Glutamatergic neuron (in vitro differentiated cells): ENCODE results near the gene PGAP6. TPM values are rescaled to one million over a fixed set of nuclear protein-coding genes. Genes with fewer than 3 reads are reported as not detected.
A peak's percentile ranks its signal among the peaks of the same experiment; 100 is the strongest.

Experiments
- DNase-seq: peaks from one replicate; pipeline ENCODE4 v3.0.0; 2022
- H3K27ac Mint-ChIP-seq: one replicate; pipeline ENCODE4 v1.8.0; 2020; ENCODE audit warnings: mild to moderate bottlenecking, mixed read lengths, inconsistent platforms; ENCODE audit not compliant: unreplicated experiment
- H3K27me3 Mint-ChIP-seq: one replicate; pipeline ENCODE4 v1.8.0; 2020; ENCODE audit warnings: mild to moderate bottlenecking, moderate library complexity, mixed read lengths, inconsistent platforms; ENCODE audit not compliant: unreplicated experiment
- H3K36me3 Mint-ChIP-seq: one replicate; pipeline ENCODE4 v1.8.0; 2020; ENCODE audit warnings: mild to moderate bottlenecking, mixed read lengths, inconsistent platforms; ENCODE audit not compliant: unreplicated experiment
- H3K4me1 Mint-ChIP-seq: one replicate; pipeline ENCODE4 v1.8.0; 2020; ENCODE audit warnings: mild to moderate bottlenecking, low read depth, mixed read lengths, inconsistent platforms; ENCODE audit not compliant: unreplicated experiment
- H3K4me3 Mint-ChIP-seq: one replicate; pipeline ENCODE4 v1.8.0; 2020; ENCODE audit warnings: mild to moderate bottlenecking, mixed read lengths, inconsistent platforms; ENCODE audit not compliant: unreplicated experiment
- H3K9me3 Mint-ChIP-seq: one replicate; pipeline ENCODE4 v1.8.0; 2020; ENCODE audit warnings: mild to moderate bottlenecking, moderate library complexity, mixed read lengths, inconsistent platforms; ENCODE audit not compliant: unreplicated experiment
- CTCF ChIP-seq: fragments of 200-600 bp; sonication (generic); IDR thresholded peaks from one replicate; pipeline ENCODE4 v1.5.0; 2021; ENCODE audit not compliant: partially characterized antibody, unreplicated experiment
- total RNA-seq: library from RNA; stranded (reverse); fragmentation: NEBNext Ultra II Directional; extraction: Animal tissue kit (Norgen Biotek cat#: 25700); gene quantifications from one replicate; pipeline ENCODE4 v1.2.1, GENCODE V29; 2021; ENCODE audit not compliant: unreplicated experiment

Gene PGAP6
- total RNA-seq, 1 donor from 2014 or later, result 54.5 TPM

GRCh38 chr16:361341-361871, 20.4 kb downstream of the PGAP6 start:
- no peak for TF ChIP-seq CTCF
- H3K9me3 Mint-ChIP-seq, result no peaks in the 10 kb centered on the region
- no peak for DNase-seq
- no peak overlapping the region for H3K4me3 Mint-ChIP-seq
- H3K4me1 Mint-ChIP-seq, result no peaks in the 10 kb centered on the region
- H3K36me3 Mint-ChIP-seq, result no peaks in the 10 kb centered on the region
- no peaks in the 10 kb centered on the region for H3K27me3 Mint-ChIP-seq
- no peak overlapping the region for H3K27ac Mint-ChIP-seq

DNA sequence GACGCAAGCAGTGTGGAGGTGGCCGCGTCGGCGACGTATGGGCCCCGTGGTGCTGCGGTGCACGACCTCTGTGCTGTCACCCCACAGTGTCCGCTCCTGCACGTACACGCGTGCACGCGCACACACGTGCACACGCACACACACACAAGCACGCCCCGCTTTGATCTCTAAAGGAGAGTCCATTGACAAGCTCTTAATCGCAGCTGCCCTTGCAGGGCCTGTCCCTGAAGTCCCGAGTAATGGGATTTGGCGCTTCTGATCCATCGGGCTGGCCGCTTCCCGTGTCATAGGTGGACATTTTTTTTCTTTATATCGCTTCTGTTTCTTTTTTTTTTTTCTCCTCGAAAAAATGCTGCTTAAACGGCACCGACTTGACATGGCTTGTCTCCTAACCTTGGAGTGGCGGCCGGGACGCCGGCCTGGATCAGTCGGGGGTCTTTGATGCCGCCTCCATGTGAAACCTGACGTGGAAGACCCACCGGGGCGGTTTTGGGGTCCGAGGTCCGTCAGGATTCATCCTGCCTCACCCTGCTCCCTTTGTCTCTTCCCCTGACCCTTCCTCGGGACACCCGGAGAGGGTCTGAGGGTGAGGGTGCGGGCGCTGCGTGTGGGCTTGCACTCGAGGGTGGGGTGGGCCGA, 21.0 kb downstream of the PGAP6 start:
- no peaks in the 10 kb centered on the region for H3K27me3 Mint-ChIP-seq
- no peak for DNase-seq
- TF ChIP-seq CTCF, result no peak
- H3K36me3 Mint-ChIP-seq, result no peaks in the 10 kb centered on the region
- no peaks in the 10 kb centered on the region for H3K9me3 Mint-ChIP-seq
- H3K27ac Mint-ChIP-seq, result peak overlapping the region; percentile 33
- no peaks in the 10 kb centered on the region for H3K4me1 Mint-ChIP-seq
- H3K4me3 Mint-ChIP-seq, result no peak overlapping the region

GRCh38 chr16:359871-360697, 21.7 kb downstream of the PGAP6 start:
- Mint-ChIP-seq H3K36me3 (no peaks in the 10 kb centered on the region), H3K27me3 (no peaks in the 10 kb centered on the region), H3K4me3 (no peak overlapping the region), H3K27ac (no peak overlapping the region), H3K9me3 (no peaks in the 10 kb centered on the region), H3K4me1 (no peaks in the 10 kb centered on the region)
- no peak for DNase-seq
- no peak for TF ChIP-seq CTCF

DNA sequence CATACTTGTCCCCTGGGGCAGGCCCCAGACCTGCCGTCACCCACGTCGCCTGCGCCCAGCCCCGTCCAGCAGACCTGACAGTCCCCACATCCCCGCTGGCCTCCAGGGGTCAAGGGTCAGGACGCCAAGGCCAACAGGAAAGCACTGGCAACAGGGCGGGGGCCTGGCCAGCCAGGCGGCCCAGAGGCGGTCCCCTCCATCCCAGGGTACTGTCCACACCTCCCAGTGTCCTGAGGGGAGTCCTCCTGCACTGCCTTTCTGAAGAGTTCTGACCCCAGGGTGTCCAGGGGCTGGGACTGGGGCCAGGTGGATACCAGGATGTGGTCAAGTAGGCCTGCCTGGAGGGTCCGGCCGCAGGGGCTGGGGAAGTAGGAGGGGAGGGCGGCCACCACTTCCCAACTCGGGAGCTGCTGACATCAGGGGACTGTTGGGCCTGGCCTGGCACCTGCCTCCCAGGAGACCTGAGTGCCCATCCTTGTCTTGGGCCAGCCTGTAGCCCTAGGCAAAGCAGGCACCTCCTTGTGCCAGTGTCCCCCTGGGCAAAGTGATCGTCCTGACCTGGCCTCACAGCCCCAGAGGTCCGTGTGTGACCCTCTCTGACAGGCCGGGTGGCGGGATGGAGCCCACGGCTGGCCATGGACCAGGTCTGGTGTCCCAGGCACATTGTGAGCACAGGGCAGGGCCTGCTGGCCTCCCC, 22.6 kb downstream of the PGAP6 start:
- Mint-ChIP-seq H3K9me3 (no peaks in the 10 kb centered on the region), H3K27me3 (no peaks in the 10 kb centered on the region), H3K4me3 (no peak overlapping the region), H3K27ac (no peak overlapping the region), H3K4me1 (no peaks in the 10 kb centered on the region), H3K36me3 (no peaks in the 10 kb centered on the region)
- no peak for DNase-seq
- no peak for TF ChIP-seq CTCF

- no peaks in the 10 kb centered on the region for H3K27me3 Mint-ChIP-seq
- H3K27ac Mint-ChIP-seq, result no peak overlapping the region
- no peaks in the 10 kb centered on the region for H3K36me3 Mint-ChIP-seq
These were observed 25.0 kb downstream of the PGAP6 start for GRCh38 chr16:356741-357140.

More at GRCh38 chr16:356741-357140, 25.0 kb downstream of the PGAP6 start:
- Mint-ChIP-seq H3K4me3 (no peak overlapping the region), H3K4me1 (no peaks in the 10 kb centered on the region), H3K9me3 (no peaks in the 10 kb centered on the region)
- DNase-seq, result no peak
- TF ChIP-seq CTCF, result no peak
